SK-N-SH treated with all-trans-retinoic acid at 6 μM for 48 hours (cell line): ENCODE results near the gene BPIFB3.

ENCODE experiments used
- ATAC-seq: fragments of 200-7000 bp; cut with Tn5 transposase; 3 replicates; pipeline ENCODE4 v1.9.1; 2020; ENCODE audit warnings: mild to moderate bottlenecking, moderate library complexity
- ARNTL ChIP-seq: fragments of 450-650 bp; formaldehyde crosslinking; IDR thresholded peaks from 2 replicates; pipeline ENCODE4 v1.5.0; 2020; ENCODE audit warnings: low read depth, mild to moderate bottlenecking, moderate library complexity, borderline replicate concordance
- CSDC2 ChIP-seq: fragments of 250-450 bp; sonication (Bioruptor Pico); IDR thresholded peaks from 2 replicates; pipeline ENCODE4 v1.5.0; 2020; ENCODE audit warnings: mild to moderate bottlenecking, moderate library complexity
- ISL1 ChIP-seq: fragments of 250-450 bp; sonication (Bioruptor Pico); IDR thresholded peaks from 2 replicates; pipeline ENCODE4 v2.1.2; 2022; ENCODE audit warnings: mild to moderate bottlenecking, moderate library complexity
- OSR1 ChIP-seq: fragments of 250-450 bp; sonication (Bioruptor Pico); IDR thresholded peaks from 2 replicates; pipeline ENCODE4 v1.8.0; 2022; ENCODE audit warnings: moderate library complexity, mild to moderate bottlenecking, inconsistent platforms
- PPARA ChIP-seq: fragments of 250-450 bp; sonication (Bioruptor Pico); IDR thresholded peaks from 2 replicates; pipeline ENCODE4 v1.5.0; 2020; ENCODE audit warnings: mild to moderate bottlenecking, borderline replicate concordance
- RARB ChIP-seq: fragments of 250-450 bp; sonication (Bioruptor Pico); IDR thresholded peaks from 2 replicates; pipeline ENCODE4 v1.8.0; 2021; ENCODE audit warnings: mild to moderate bottlenecking, moderate library complexity
- SNAI2 ChIP-seq: fragments of 250-450 bp; sonication (Bioruptor Pico); IDR thresholded peaks from 2 replicates; pipeline ENCODE4 v1.5.0; 2020; ENCODE audit warnings: mild to moderate bottlenecking, moderate library complexity
- TCF4 ChIP-seq: fragments of 250-450 bp; sonication (Bioruptor Pico); IDR thresholded peaks from 2 replicates; pipeline ENCODE4 v1.8.0; 2021; ENCODE audit warnings: mild to moderate bottlenecking, moderate library complexity, borderline replicate concordance
- TOX ChIP-seq: fragments of 250-450 bp; sonication (Bioruptor Pico); IDR thresholded peaks from 2 replicates; pipeline ENCODE4 v1.8.0; 2021; ENCODE audit warnings: mild to moderate bottlenecking, moderate library complexity, borderline replicate concordance
- ZFP3 ChIP-seq: fragments of 250-450 bp; sonication (Bioruptor Pico); IDR thresholded peaks from 2 replicates; pipeline ENCODE4 v1.5.0; 2020; ENCODE audit warnings: mild to moderate bottlenecking, moderate library complexity
- ZFP30 ChIP-seq: fragments of 450-650 bp; formaldehyde crosslinking; IDR thresholded peaks from 2 replicates; pipeline ENCODE4 v1.5.0; 2022; ENCODE audit warnings: mild to moderate bottlenecking, moderate library complexity
- ZNF565 ChIP-seq: fragments of 450-650 bp; formaldehyde crosslinking; conservative IDR thresholded peaks from 2 replicates; pipeline ENCODE4 v1.5.0; 2020; ENCODE audit warnings: low read depth, mild to moderate bottlenecking, moderate library complexity
- ZNF70 ChIP-seq: fragments of 450-650 bp; formaldehyde crosslinking; IDR thresholded peaks from 2 replicates; pipeline ENCODE4 v1.5.0; 2020; ENCODE audit warnings: mild to moderate bottlenecking, moderate library complexity
- ZNF8 ChIP-seq: fragments of 450-650 bp; formaldehyde crosslinking; IDR thresholded peaks from 2 replicates; pipeline ENCODE4 v1.5.0; 2020; ENCODE audit warnings: mild to moderate bottlenecking, moderate library complexity
- TF ChIP-seq, protein P1 (sequence below): fragments of 250-450 bp; sonication (Bioruptor Pico); IDR thresholded peaks from 2 replicates; pipeline ENCODE4 v1.5.1; 2021; ENCODE audit warnings: mild to moderate bottlenecking, moderate library complexity
- TF ChIP-seq, protein P2 (sequence below): fragments of 250-450 bp; sonication (Bioruptor Pico); IDR thresholded peaks from 2 replicates; pipeline ENCODE4 v1.8.0; 2020; ENCODE audit warnings: mild to moderate bottlenecking, moderate library complexity, borderline replicate concordance
- TF ChIP-seq, protein P3 (sequence below): fragments of 250-450 bp; sonication (Bioruptor Pico); IDR thresholded peaks from 2 replicates; pipeline ENCODE4 v1.5.0; 2020; ENCODE audit warnings: mild to moderate bottlenecking, moderate library complexity

The BPIFB3 gene

DNA sequence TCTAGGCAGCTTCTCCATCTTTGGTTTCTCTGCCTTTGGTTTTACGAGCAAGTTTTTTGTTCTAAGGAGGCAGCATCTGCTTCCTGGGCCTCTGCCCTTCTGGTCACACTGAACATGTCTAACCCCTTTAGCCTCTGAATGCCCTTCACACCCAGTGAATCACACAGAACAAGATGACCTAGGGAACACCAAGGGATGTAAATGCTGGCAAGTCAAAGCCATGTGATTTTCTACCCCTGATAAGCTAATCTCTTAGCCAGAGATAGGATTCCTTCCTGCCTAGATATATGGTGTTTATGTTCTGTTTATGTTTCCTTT is 29.5 kb upstream of the BPIFB3 start:
- no peak for ATAC-seq

DNA sequence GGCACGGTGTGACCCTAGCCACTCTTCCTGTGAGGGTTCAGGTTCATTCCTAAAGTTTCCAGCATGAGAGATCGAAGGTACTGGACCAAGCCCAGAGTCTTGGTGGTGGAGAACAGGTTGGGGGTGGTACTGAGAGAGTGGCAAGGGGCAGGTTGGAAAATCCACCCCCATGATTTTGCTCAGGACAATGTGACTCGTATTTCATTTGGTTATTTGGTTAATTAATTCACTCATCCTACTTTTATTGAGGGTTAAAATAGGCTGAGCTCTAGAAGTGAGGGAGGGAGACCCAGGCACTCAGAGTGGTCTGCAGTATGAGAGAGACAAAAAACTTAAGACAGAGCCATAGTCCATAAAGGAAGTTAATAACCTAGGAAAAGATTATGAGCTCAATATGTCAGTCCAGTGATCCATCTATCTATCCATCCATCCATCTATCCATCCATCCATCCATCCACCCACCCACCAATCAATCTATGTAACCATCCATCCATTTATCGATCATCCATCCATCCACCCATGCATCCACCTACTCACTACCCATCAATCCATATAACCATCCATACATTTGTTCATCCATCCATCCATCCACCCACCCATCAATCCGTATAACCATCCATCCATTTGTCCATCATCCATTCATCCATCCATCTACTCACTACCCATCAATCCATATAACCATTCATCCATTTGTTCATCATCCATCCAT is 28.9 kb upstream of the BPIFB3 start:
- no peak for TF ChIP-seq SNAI2 (CRISPR knock-in tag)
- TF ChIP-seq, protein P1, sequence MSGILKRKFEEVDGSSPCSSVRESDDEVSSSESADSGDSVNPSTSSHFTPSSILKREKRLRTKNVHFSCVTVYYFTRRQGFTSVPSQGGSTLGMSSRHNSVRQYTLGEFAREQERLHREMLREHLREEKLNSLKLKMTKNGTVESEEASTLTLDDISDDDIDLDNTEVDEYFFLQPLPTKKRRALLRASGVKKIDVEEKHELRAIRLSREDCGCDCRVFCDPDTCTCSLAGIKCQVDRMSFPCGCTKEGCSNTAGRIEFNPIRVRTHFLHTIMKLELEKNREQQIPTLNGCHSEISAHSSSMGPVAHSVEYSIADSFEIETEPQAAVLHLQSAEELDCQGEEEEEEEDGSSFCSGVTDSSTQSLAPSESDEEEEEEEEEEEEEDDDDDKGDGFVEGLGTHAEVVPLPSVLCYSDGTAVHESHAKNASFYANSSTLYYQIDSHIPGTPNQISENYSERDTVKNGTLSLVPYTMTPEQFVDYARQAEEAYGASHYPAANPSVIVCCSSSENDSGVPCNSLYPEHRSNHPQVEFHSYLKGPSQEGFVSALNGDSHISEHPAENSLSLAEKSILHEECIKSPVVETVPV = no peak
- TF ChIP-seq ZNF565 (CRISPR knock-in tag) = no peak
- no peak for TF ChIP-seq ZFP3 (CRISPR knock-in tag)
- no peak for TF ChIP-seq CSDC2
- no peak for TF ChIP-seq TCF4 (CRISPR knock-in tag)
- TF ChIP-seq RARB (CRISPR knock-in tag) = no peak
- no peak for TF ChIP-seq ZNF8
- no peak for TF ChIP-seq PPARA
- TF ChIP-seq, all 23 proteins: peak for 0
- ATAC-seq = no peak

More for the DNA sequence above, 29.5 kb upstream of the BPIFB3 start:
- TF ChIP-seq ZNF8 (no peak), CSDC2 (no peak), OSR1 (CRISPR knock-in tag) (no peak), ISL1 (CRISPR knock-in tag) (no peak), TCF4 (CRISPR knock-in tag) (no peak)
- TF ChIP-seq, protein P2, sequence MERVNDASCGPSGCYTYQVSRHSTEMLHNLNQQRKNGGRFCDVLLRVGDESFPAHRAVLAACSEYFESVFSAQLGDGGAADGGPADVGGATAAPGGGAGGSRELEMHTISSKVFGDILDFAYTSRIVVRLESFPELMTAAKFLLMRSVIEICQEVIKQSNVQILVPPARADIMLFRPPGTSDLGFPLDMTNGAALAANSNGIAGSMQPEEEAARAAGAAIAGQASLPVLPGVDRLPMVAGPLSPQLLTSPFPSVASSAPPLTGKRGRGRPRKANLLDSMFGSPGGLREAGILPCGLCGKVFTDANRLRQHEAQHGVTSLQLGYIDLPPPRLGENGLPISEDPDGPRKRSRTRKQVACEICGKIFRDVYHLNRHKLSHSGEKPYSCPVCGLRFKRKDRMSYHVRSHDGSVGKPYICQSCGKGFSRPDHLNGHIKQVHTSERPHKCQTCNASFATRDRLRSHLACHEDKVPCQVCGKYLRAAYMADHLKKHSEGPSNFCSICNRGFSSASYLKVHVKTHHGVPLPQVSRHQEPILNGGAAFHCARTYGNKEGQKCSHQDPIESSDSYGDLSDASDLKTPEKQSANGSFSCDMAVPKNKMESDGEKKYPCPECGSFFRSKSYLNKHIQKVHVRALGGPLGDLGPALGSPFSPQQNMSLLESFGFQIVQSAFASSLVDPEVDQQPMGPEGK (CRISPR knock-in tag) = no peak
- TF ChIP-seq, protein P3, sequence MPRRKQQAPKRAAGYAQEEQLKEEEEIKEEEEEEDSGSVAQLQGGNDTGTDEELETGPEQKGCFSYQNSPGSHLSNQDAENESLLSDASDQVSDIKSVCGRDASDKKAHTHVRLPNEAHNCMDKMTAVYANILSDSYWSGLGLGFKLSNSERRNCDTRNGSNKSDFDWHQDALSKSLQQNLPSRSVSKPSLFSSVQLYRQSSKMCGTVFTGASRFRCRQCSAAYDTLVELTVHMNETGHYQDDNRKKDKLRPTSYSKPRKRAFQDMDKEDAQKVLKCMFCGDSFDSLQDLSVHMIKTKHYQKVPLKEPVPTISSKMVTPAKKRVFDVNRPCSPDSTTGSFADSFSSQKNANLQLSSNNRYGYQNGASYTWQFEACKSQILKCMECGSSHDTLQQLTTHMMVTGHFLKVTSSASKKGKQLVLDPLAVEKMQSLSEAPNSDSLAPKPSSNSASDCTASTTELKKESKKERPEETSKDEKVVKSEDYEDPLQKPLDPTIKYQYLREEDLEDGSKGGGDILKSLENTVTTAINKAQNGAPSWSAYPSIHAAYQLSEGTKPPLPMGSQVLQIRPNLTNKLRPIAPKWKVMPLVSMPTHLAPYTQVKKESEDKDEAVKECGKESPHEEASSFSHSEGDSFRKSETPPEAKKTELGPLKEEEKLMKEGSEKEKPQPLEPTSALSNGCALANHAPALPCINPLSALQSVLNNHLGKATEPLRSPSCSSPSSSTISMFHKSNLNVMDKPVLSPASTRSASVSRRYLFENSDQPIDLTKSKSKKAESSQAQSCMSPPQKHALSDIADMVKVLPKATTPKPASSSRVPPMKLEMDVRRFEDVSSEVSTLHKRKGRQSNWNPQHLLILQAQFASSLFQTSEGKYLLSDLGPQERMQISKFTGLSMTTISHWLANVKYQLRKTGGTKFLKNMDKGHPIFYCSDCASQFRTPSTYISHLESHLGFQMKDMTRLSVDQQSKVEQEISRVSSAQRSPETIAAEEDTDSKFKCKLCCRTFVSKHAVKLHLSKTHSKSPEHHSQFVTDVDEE (CRISPR knock-in tag) = no peak

DNA sequence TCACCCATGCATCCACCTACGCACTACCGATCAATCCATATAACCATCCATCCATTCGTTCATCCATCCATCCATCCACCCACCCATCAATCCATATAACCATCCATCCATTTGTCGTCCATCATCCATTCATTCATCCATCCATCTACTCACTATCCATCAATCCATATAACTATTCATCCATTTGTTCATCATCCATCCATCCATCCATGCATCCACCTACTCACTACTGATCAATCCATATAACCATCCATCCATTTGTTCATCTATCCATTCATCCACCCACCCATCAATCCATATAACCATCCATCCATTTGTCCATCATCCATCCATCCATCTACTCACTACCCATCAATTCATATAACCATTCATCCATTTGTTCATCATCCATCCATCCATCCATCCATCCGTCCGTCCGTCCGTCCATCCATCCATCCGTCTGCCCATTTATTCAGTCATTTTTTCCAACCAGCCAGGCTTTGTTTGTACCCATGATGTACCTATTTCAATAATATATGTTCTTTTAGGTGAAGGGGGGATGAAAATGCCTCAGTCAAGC is 28.3 kb upstream of the BPIFB3 start:
- ATAC-seq = no peak
- TF ChIP-seq OSR1 (CRISPR knock-in tag) (no peak), ZNF8 (no peak), ZNF565 (CRISPR knock-in tag) (no peak), TOX (CRISPR knock-in tag) (no peak), CSDC2 (no peak), ZNF70 (no peak), PPARA (no peak), ISL1 (CRISPR knock-in tag) (no peak), ARNTL (no peak)

DNA sequence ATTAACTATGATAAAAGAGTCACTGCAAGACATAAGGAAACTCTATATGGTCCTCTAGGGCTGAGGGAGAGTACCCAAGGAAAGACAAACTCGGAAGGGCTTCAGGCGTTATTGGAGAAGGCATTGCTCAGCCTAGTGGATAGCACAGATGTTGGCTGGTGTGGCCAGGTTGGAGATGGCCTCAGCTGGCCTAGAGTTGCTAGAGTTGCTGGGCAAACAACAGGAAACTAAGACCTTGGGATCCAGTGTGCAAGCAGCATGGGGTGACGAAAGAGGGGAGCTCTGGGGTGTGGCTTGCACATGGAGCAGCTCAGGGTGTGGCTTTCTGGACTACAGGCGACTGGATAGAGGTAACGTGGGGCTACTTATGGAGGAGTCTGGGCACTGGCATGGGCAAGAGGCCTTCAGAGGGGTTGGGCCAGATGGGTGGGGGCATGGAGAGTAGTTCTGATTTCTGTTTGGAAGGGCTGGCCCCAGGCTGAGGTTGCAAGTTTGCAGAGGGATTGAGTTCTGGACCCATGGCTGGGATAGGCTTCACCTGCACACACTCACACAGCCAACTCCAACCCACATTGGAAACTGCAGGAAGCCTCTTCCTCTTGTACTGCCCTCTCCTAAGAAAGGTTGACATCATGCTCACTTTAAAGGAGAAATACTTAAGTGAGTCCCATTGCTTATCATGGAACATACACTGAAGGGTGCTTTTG is 27.5 kb upstream of the BPIFB3 start:
- no peak for TF ChIP-seq ZNF565 (CRISPR knock-in tag)
- no peak for TF ChIP-seq RARB (CRISPR knock-in tag)
- TF ChIP-seq SNAI2 (CRISPR knock-in tag) = no peak
- no peak for TF ChIP-seq TOX (CRISPR knock-in tag)
- no peak for TF ChIP-seq ZFP30 (CRISPR knock-in tag)
- no peak for ATAC-seq
